DMS153 (cell line): ENCODE results near the gene PCBP2.
"Not testable (repeated sequence)": the region's sequence is repeated elsewhere in the genome, so short reads cannot be mapped to it uniquely, and the experiment has no call there.

Experiments
- DNase-seq: peaks from one replicate; lab custom pipeline; 2025; lab: John Stamatoyannopoulos, UW

The PCBP2 gene

DNA sequence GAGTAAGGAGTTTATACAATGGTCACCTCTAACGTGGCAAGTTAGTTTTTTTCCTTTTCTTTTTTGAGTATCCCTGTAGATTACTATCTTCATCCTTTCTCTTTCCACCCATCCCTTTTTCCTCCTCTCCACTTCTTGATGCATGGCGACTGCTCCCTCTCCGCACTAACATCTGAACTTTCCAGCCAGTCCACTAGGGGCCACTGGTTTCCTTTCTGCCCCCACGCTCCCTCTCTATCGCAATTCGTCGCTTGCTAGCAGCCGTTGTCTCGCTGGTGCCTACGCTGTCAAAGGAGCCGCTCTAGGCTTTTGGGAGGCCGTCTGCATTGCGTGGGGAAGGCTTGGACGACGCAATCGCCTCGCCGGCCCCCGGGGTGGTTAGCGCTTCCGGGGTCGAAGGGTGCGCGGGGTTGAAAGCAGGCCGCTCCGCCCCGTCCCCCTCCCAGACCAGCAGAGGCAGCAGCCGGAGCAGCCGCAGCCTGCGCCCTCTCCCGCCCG is at the start of gene PCBP2:
TSS of gene PCBP2 (plus strand) at position 442 of the 498 bp plus-strand sequence. CDS start 2,699 bp downstream, outside the sequence.
- peak; percentile 99 for DNase-seq

DNA sequence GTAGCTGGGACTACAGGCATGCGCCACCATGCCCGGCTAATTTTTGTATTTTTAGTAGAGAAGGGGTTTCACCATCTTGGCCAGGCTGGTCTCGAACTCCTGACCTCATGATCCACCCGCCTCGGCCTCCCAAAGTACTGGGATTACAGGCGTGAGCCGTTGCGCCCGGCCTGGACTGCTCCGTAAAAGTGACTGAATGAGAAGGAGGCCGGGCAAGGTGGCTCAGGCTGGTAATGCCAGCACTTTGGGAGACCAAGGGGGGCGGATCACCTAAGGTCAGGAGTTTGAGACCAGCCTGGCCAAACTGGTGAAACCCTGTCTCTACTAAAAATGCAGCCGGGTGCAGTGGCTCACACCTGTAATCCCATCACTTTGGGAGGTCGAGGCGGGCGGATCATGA is 49.6 kb upstream of the PCBP2 start:
- DNase-seq = not testable (repeated sequence)

DNA sequence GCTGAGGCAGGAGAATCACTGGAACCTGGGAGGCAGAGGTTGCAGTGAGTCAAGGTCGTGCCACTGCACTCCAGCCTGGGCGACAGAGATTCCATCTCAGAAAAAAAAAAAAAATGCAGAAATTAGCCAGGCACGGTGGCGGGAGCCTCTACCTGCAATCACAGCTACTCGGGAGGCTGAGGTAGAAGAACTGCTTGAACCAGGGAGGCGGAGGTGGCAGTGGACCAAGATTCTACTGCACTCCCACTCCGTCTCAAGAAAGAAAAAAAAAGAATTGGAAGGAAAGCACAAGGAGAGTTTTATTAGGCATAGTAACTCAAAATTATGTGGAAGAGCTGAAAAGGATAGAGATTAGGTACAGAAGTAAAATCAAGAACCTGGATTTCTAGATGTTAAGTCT is 49.0 kb upstream of the PCBP2 start:
- DNase-seq = no peak

DNA sequence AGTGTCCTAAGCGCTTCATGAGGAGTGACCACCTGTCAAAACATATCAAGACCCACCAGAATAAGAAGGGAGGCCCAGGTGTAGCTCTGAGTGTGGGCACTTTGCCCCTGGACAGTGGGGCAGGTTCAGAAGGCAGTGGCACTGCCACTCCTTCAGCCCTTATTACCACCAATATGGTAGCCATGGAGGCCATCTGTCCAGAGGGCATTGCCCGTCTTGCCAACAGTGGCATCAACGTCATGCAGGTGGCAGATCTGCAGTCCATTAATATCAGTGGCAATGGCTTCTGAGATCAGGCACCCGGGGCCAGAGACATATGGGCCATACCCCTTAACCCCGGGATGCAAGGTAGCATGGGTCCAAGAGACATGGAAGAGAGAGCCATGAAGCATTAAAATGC is 41.0 kb upstream of the PCBP2 start:
- DNase-seq = no peak

DNA sequence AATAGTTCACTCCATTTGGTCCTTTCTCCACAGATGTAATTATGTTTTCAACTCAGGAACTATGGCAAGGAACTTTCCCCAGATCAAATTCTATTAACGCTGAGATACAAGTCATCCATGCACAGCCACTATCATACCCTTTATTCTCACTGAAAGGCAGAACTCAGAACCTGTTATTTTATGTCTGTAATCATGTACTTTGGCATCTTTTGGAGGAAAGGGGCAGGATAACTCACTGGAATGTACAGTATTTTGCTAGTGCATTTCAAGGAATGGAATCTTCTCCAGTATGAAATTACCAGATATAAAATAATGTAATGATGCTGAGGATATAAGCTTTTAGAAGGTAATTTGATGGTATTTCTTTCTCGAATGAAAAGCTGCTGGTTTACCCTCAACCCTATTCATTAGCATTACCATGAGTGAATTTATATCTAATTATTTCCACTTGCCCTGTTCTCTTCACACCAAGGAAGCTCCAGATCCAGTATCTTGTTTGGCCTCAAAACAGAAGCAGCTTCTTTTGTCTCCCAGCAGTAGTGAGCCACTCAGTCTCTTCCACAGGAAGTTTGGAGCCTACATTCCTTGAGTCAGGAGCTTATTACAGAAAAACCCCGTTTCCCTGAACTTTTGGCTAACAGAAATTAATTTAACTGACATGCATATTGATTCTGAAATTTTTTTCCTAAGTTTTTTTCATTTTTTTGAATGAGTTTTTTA is 38.3 kb upstream of the PCBP2 start:
- no peak for DNase-seq

DNA sequence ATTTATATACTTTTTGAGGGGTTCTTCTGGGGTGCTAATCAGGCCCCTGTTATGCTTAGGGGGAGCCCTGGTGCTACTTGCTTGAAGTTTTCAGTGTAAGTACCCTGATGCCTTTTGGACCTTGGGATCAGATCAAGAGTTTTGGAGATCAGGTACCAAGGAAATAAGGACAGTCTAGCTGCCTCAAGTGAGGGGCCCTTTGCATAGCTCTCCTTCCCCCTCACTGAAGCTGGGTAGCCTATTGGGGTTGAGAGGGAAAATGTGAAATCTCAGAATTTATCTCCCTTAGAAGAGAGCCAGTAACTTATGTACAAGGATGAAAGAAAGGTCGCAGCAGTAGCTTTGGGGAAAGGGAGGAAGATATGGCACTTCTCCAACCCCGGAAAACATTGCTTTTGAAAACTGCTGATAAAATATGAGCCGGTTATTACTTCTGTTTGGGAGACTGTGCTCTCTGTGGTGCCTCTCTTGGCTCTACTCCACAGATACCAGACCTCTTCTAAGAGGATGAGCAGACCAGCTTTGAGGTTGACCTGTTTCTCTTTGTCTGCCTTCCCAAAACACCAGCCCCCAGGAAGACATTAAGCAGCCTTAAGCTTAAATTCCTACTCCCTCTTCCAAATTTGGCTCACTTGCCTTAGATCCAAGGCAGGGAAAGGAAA is 37.0 kb upstream of the PCBP2 start:
- no peak for DNase-seq

DNA sequence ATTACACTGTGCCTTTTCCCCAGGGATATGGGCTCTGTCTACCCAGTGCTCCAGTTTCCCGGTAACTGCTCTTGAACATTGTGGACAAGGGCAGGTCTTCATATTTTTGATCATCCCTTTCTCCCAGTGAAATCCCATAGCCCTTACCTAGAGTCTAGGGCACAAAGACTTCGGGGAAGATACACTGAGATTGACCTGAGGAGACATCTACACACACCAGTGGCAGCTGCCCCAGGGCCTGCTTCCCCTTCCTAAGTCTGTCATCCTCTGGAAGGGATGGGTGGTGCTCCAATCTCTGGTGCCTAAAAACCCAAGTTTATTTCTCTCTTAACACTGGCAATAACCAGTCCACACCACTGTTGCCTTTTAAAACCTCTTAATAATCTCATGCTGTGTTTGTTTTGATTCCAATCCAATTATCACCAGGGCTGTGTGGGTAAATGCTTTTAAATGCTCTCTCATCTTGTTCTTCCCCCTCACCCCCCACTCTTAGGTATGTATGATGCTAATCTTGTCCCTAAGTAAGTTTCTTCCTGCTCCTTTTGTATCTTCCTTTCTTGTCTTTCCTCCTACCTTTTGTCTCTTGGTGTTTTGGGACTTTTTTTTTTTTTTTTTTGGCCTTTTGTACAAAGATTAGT is 36.0 kb upstream of the PCBP2 start:
- DNase-seq = not testable (repeated sequence)

DNA sequence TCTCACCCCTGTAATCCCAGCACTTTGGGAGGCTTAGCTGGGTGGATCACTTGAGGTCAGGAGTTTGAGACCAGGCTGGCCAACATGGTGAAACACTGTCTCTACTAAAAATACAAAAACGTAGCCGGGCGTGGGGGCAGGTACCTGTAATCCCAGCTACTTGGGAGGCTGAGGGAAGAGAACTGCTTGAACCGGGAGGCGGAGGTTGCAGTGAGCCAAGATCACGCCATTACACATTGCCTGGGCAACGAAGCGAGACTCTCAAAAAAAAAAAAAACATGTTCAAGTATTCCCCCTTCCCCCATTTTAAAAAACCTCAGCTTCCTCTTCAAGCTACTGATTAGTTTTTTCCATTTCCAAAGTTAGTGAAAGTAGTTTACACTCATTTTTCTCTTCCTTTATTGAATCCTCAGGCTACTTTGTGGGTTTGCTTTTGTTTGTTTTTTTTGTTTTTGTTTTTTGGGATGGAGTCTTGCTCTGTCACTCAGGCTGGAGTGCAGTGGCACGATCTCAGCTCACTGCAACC is 34.5 kb upstream of the PCBP2 start:
- DNase-seq = not testable (repeated sequence)

DNA sequence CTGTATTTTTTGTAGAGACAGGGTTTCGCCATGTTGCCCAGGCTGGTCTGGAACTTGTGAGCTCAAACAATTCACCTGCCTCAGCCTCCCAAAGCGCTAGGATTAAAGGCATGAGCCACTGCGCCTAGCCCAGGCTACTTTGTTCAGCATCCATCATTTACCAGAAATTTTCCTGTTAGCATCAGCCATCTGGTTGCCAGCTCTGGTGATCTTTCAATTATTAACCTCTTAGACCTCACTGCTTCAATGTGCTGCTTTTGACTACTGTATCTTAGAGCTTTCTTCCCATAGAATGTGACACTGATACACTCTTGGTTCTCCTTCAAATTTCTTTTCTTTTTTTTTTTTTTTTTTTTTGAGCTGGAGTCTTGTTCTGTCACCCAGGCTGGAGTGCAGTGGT is 33.7 kb upstream of the PCBP2 start:
- no peak for DNase-seq

DNA sequence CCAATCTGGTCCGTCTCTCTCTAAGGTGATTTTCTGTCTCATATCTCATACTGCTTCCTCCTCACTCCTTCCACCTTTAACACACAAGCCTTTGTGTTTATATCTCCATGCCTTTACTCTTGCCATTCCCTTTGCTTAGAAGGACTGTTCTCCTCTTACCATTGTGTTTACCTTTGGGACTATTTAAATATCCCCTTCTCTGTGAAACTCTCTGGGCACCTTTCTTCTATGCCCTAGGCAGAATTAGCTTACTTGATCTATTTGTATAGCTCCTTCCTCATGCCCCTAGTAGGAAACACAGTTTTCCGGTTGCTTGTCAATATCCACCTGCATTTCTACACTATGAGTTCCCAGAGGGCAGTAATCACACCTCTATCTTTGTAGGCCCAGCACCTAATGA is 32.1 kb upstream of the PCBP2 start:
- no peak for DNase-seq

DNA sequence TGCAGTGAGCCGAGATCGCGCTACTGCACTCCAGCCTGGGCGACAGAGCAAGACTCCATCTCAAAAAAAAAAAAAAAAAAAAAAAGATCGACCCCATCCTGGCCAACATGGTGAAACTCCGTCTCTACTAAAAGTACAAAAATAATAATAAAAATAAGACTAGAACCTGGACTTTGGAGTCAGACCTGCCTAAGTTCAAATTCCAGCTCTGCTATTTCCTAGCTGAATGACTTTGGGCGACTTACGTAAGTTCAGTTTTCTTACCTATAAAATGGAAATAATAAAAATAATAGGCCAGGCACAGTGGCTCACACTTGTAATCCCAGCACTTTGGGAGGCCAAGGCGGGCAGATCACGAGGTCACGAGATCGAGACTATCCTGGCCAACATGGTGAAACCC is 29.7 kb upstream of the PCBP2 start:
- DNase-seq = not testable (repeated sequence)

DNA sequence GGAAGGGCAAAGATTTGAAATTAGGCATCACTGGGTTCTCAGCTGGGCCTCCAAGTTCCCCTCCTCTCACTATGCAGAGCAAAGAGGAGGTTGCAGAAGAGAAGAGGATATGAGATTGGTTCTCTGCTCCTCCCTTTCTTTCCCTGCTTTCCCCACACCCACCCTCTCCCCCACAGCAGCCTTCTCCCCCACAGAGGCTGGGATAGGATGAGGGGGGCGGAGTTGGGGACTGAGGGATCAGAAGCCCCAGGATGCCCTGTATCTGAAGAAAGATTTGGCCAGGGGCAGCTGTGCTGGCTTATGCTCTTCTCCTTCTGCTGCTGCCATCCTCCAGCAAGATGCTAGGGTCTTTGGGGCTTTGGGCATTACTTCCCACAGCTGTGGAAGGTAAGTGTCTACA is 28.3 kb upstream of the PCBP2 start, which contains the start of gene AMHR2:
TSS of gene AMHR2 (plus strand) at position 259 of the 400 bp plus-strand sequence. CDS start at position 339, 80 bp downstream.
- no peak for DNase-seq

DNA sequence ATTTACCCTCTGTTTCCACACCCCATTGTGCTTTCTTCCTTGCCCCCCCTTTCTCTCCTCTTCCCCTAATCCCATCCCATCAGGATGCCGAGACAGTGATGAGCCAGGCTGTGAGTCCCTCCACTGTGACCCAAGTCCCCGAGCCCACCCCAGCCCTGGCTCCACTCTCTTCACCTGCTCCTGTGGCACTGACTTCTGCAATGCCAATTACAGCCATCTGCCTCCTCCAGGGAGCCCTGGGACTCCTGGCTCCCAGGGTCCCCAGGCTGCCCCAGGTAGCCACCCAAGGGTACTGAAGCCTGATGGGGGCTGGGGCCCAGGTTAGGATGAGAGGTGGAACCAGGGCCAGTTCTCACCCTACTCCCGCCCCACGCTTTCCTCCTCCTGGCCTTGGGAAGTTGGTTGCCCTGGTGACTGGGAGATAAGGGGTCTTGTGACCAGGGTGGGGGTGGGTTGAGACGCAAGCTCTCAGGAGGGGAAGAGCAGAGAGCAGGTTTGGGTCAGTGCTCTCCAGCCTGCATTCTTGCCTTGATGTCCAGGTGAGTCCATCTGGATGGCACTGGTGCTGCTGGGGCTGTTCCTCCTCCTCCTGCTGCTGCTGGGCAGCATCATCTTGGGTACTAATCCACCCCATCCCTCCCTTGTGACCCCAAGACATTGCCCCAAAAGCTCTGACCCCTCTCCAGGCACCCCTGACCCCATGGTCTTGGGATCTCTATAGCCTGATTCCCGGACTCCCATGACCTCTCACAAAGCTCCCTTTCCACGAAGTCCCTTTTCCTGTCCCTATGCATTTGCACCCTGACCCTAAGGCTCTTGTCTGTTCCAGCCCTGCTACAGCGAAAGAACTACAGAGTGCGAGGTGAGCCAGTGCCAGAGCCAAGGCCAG is 27.0 kb upstream of the PCBP2 start:
- no peak for DNase-seq

DNA sequence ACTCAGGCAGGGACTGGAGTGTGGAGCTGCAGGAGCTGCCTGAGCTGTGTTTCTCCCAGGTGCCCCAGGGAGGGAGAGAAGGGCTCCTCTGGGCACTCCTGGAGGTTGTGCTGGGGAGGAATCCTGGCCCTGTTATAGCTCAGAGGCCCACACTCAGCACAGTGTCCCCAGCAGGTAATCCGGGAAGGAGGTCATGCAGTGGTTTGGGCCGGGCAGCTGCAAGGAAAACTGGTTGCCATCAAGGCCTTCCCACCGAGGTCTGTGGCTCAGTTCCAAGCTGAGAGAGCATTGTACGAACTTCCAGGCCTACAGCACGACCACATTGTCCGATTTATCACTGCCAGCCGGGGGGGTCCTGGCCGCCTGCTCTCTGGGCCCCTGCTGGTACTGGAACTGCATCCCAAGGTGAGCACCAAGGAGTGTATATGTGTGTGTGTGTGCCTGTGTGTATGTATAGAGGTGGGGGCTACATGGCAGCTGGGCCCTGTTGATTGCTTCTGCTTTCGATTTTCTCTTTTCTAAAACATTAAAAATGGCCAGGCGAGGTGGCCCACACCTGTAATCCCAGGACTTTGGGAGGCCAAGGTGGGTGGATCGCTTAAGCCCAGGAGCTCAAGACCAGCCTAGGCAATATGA is 26.3 kb upstream of the PCBP2 start:
- DNase-seq = no peak

DNA sequence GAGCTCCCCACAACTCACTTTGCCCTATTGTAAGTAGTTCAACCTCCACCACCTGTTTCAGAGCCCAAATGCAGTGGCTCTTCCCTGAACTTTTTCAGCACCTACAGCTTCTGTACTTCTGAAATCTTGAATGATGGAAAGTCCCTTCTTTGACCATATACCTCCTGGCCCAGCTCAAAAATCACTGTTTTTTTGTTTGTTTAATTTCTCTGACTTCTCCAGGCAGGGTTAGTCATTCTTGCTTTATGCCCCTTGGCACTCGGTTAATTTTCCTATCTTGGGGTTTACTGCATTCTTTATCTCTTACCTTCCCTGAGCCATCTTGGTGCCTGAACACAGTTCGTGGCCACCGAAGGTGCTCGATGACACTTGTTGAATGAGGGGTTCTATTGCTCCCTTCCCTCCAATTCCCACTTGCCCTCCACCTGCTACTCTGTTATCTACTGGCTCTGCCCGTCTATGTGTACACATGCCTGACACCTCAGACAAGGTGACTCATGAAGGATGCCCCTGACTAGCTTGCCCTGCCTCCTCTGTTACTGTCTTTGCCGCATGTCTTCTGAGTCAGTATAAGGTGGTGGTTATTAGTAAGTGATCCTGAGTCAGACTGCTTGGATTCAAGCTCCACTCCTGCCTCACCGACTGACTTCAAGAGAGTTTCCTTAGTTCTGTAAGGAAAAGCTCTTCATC is 23.9 kb upstream of the PCBP2 start:
- DNase-seq = no peak

DNA sequence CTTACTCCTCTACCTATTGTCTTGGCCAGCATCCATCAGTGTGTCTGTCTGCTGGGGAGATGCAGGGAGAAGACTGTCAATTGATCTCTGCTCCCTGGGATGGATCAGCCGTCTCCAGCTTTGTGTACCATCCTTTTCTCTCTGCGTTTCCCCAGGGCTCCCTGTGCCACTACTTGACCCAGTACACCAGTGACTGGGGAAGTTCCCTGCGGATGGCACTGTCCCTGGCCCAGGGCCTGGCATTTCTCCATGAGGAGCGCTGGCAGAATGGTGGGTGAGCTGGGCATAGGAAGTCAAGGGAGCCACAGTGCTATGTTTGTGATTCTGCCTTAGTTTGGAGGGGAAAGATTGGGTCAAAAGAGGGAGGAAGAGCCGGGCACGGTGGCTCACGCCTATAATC is 23.2 kb upstream of the PCBP2 start:
- no peak for DNase-seq

DNA sequence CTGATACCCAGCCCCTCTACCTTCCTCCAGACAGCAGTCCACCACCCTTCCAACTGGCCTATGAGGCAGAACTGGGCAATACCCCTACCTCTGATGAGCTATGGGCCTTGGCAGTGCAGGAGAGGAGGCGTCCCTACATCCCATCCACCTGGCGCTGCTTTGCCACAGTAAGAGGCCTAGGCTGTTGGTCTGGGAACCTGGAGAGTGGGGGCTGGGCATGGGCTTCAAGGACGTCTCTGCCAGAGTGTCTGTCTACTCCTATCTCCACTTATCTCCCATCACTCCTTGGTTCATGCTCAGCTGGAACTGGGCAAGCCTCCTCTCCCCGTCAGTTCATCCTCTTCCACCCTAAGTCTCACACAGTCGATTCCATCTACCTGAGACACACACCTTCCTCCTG is 21.8 kb upstream of the PCBP2 start:
- DNase-seq = no peak

DNA sequence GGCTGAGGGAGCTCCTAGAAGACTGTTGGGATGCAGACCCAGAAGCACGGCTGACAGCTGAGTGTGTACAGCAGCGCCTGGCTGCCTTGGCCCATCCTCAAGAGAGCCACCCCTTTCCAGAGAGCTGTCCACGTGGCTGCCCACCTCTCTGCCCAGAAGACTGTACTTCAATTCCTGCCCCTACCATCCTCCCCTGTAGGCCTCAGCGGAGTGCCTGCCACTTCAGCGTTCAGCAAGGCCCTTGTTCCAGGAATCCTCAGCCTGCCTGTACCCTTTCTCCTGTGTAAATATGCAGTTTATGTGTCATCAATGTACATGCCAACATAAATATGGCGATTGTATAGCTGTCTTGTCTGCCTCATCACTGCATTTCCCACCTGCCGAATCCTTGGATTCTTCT is 20.7 kb upstream of the PCBP2 start:
- no peak for DNase-seq

DNA sequence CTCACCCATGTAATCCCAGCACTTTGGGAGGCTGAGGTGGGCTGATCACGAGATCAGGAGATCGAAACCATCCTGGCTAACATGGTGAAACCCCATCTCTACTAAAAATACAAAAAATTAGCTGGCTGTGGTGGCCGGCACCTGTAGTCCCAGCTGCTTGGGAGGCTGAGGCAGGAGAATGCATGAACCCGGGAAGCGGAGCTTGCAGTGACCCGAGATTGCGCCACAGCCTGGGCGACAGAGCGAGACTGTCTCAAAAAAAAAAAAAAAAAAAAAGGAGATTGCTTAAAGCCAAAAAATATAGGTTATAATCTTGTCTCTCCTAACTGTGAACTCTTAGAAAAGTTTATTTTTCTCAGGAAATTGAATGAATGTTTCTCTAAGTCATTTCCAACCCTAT is 16.6 kb upstream of the PCBP2 start:
- DNase-seq = not testable (repeated sequence)

DNA sequence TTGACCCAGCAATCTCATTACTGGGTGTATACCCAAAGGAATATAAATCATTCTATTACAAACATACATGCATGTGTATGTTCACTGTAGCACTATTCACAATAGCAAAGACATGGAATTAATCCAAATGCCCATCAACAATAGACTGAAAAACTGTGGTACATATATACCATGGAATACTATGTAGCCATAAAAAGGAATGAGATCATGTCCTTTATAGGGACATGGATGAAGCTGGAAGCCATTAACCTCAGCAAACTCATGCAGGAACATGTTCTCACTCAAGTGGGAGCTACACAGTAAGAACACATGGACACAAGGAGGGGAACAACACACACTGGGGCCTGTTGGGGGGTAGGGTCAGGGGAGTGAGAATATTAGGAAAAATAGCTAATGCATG is 12.3 kb upstream of the PCBP2 start:
- DNase-seq = not testable (repeated sequence)
